HL-60 (cell line): ENCODE measurements around the gene LMBRD1.

Experiments used
- GABPA ChIP-seq: IDR thresholded peaks from 2 replicates; pipeline ENCODE4 v1.6.1; 2012; ENCODE audit warnings: low read depth
- POLR2AphosphoS5 ChIP-seq: IDR thresholded peaks from 2 replicates; pipeline ENCODE4 v1.6.1; 2012; ENCODE audit warnings: low read depth
- SPI1 ChIP-seq: IDR thresholded peaks from 2 replicates; pipeline ENCODE4 v1.6.1; 2012; ENCODE audit warnings: low read depth, mild to moderate bottlenecking, borderline replicate concordance
- TF ChIP-seq, protein P1 (sequence below): IDR thresholded peaks from one replicate; pipeline ENCODE4 v1.5.1; 2011; ENCODE audit warnings: low read length, control low read depth, inconsistent platforms; ENCODE audit not compliant: insufficient read depth
- TF ChIP-seq, protein P2 (sequence below): IDR thresholded peaks from 2 replicates; pipeline ENCODE4 v1.6.1; 2012; ENCODE audit warnings: low read depth; ENCODE audit not compliant: insufficient replicate concordance

GRCh38 chr6:69699655-69700054, 97.2 kb downstream of the LMBRD1 start:
- TF ChIP-seq, protein P1, sequence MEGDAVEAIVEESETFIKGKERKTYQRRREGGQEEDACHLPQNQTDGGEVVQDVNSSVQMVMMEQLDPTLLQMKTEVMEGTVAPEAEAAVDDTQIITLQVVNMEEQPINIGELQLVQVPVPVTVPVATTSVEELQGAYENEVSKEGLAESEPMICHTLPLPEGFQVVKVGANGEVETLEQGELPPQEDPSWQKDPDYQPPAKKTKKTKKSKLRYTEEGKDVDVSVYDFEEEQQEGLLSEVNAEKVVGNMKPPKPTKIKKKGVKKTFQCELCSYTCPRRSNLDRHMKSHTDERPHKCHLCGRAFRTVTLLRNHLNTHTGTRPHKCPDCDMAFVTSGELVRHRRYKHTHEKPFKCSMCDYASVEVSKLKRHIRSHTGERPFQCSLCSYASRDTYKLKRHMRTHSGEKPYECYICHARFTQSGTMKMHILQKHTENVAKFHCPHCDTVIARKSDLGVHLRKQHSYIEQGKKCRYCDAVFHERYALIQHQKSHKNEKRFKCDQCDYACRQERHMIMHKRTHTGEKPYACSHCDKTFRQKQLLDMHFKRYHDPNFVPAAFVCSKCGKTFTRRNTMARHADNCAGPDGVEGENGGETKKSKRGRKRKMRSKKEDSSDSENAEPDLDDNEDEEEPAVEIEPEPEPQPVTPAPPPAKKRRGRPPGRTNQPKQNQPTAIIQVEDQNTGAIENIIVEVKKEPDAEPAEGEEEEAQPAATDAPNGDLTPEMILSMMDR, result no peak
- TF ChIP-seq POLR2AphosphoS5 (no peak), GABPA (no peak), SPI1 (no peak)
- TF ChIP-seq, protein P2, sequence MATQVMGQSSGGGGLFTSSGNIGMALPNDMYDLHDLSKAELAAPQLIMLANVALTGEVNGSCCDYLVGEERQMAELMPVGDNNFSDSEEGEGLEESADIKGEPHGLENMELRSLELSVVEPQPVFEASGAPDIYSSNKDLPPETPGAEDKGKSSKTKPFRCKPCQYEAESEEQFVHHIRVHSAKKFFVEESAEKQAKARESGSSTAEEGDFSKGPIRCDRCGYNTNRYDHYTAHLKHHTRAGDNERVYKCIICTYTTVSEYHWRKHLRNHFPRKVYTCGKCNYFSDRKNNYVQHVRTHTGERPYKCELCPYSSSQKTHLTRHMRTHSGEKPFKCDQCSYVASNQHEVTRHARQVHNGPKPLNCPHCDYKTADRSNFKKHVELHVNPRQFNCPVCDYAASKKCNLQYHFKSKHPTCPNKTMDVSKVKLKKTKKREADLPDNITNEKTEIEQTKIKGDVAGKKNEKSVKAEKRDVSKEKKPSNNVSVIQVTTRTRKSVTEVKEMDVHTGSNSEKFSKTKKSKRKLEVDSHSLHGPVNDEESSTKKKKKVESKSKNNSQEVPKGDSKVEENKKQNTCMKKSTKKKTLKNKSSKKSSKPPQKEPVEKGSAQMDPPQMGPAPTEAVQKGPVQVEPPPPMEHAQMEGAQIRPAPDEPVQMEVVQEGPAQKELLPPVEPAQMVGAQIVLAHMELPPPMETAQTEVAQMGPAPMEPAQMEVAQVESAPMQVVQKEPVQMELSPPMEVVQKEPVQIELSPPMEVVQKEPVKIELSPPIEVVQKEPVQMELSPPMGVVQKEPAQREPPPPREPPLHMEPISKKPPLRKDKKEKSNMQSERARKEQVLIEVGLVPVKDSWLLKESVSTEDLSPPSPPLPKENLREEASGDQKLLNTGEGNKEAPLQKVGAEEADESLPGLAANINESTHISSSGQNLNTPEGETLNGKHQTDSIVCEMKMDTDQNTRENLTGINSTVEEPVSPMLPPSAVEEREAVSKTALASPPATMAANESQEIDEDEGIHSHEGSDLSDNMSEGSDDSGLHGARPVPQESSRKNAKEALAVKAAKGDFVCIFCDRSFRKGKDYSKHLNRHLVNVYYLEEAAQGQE, result no peak
